ENCODE results near the gene MRPL34.

MRPL34 gene

GRCh38 chr19:17329366-17330261, 23.9 kb downstream of the MRPL34 start:
- no peak for DNase-seq

- DNase-seq = no peak
Observed at GRCh38 chr19:17330262-17331044, 24.8 kb downstream of the MRPL34 start.

GRCh38 chr19:17331045-17331558, 25.4 kb downstream of the MRPL34 start:
- no peak for DNase-seq

DNA sequence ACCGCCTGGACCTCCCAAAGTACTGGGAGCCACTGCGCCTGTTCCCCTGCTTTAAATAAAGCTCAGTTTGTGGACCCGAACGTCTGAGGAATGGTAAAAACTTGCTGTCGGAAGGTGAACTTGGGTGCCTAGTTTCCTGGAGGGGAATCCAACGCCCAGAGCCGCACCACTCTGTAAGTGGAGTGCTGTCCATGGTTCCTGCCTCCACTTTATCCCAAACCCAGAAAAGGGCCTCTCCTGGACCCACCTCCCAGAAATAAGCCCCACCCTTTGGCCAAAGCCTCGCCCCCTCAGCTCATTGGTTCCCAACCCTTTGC, 26.6 kb downstream of the MRPL34 start:
- DNase-seq = no peak

GRCh38 chr19:17332677-17333581, 27.3 kb downstream of the MRPL34 start:
- no peak for DNase-seq

DNA sequence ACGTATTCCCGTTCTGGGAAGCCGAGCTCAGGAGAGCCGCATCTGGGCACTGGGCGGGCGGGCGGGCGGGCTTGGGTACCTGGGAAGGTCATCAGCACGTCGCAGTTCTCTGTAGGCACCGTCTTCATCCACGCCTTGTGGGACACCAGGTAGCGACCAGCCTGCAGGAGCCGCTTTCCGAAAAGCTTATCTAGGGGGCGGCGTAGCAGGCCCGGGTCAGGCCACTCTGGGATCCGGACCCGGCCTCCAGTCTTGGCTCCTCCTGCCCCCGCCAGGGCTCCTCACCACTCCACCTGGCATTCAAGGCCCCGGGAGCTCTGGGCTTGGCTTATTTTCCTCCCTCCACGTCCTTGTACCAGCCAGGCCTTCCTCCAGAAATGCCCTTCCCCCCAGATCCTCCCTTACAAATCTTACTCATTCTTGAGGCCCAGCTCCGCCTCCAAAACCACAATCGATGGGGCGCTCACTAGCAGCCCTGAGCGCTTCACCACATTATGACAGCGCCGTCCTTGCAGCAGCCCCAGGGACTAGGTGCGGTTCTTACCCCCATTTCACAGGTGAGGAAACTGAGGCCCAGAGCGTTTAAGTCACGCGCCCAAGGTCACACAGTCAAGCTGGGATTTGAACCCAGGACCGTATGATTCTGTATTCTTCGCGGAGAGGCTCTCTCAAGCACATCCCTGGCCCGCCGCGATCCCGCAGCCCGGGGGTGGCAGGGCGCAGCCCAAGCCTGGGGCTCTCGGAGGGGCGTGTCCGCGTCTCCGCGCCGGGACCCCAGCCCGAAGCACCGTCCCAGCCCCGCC, 28.1 kb downstream of the MRPL34 start:
- DNase-seq = no peak

DNA sequence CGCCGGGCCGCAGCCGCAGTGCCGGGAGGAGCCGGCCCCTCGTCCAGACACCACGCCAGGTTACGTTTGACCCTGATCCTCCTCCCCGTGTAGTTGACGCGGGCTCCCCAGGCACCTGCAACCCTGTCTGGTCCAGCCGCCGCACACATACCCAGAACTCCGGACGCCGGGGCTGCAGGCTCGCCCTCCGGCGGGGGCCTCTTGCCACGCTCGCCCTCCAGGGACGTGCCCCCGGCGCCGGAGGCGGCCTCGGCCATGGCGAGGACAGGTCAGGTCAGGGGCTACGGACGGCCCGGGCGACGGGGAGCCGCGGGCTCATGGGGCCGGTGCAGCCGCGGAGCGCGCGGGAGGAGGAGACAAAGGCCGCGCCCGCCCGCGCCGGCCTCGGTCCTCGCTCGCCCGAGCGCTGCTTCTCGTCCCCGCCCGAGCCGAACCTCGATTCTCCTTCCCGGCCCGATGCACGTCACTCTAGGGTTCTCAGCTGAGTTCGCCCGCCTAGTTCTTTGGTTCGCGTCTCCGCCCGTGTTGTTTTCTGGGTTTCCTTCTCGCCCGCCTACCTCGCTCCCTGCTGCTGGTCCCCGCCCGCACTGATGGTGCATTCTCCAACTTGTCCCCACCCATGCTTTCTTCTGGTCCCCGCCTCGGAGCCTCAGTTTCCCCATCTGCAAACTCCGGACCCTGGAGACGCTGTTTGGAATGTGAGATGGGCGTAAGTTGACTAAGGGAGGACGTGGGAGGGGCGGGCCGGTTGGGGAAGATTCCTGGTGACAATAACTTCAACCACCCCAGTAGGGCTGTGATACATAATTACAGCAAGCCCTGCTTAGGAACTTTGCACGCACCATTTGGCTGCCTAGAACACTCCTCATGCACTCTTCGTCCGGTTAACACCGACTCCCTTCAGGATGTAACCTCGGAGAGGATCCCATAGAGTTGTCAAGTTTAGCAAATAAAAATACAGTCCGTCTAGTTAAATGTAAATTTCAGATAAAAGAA, 29.0 kb downstream of the MRPL34 start, which contains the start of gene ANO8:
ANO8 (minus strand) TSS at position 442 of the 996 bp plus-strand sequence; CDS start at position 257, 185 bp downstream.
- peak; percentile 74 for DNase-seq

DNA sequence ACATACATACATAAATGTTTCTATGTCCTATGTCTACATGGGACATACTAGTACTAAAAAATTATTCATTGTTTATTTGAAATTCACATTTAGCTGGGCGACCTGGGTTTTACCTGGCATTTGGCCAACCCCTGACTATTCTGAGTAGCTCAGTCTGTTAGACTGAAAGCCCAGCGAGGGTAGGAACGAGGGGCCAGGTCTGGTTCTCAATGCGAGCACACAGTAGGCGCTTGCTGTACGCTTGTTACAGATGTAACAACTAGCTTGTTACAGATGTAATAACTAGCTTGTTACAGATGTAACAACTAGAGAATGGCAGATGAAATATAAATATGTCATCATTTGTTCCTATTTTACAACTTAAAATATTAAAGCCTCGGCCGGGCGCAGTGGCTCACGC, 29.9 kb downstream of the MRPL34 start:
- no peak for DNase-seq

DNA sequence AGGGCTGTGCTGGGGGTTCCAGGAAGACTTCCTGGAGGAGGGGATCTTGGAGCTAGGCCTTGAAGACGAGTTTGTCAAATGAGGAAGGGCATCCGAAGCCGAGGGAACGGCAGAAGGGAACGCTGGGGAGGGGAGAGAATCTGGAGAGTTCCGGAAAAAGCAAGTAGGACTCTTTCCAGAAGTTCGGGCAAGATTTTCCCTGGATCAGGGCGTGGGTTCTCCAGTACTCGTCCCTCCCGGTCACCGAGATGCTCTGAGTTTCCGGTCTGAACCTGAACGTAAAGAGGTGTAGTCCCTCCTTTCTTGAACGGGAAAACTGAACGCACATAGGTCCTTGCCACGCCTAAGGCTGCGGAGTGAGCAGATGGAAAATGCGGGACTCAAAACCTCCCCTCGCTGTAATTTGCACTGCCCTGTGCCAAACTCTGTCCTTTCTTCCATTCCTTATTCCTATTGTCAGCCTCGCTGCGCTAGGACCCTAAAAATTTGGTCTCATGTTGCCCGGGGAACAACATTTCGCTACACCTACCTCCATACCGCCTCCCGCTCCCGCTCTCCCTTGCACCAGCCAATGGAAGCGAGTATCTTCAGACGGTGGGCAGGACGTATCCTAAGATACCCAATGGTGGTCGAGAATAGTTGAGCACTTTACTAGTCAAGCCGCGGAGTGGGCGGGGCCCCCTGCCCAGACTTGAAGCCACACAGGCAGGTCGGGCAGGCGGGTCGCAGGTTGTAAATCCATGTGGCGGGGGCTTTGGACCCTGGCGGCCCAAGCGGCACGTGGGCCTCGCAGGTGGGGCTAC, 31.4 kb downstream of the MRPL34 start, which contains the start of gene GTPBP3:
GTPBP3 (plus strand) TSS at position 682 of the 803 bp plus-strand sequence; CDS start at position 741, 59 bp downstream.
- DNase-seq = peak; percentile 86

- DNase-seq = no peak
Observed at GRCh38 chr19:17337675-17338432, 32.2 kb downstream of the MRPL34 start.

- DNase-seq = no peak
Observed at GRCh38 chr19:17338433-17339078, 32.9 kb downstream of the MRPL34 start.

GRCh38 chr19:17339088-17339741, 33.5 kb downstream of the MRPL34 start:
- DNase-seq = no peak

GRCh38 chr19:17340302-17340870, 34.7 kb downstream of the MRPL34 start:
- DNase-seq = no peak

- no peak for DNase-seq
Observed at GRCh38 chr19:17340871-17341357, 35.2 kb downstream of the MRPL34 start.

GRCh38 chr19:17341386-17341785, 35.7 kb downstream of the MRPL34 start:
- no peak for DNase-seq

- DNase-seq = no peak
Observed at GRCh38 chr19:17341845-17342244, 36.2 kb downstream of the MRPL34 start.

- DNase-seq = peak; percentile 24
Observed at GRCh38 chr19:17346109-17346671, 40.5 kb downstream of the MRPL34 start.

Measured in NCI-H2227 treated with DMSO at 0.1 percent for 48 hours (cell line).